HUES64 (cell line): ENCODE results near the gene TRIM8.
"Not testable (repeated sequence)": the region's sequence is repeated elsewhere in the genome, so short reads cannot be mapped to it uniquely, and the experiment has no call there.

ENCODE experiments used
- H3K27ac ChIP-seq: 2 replicates; pipeline ENCODE4 v1.7.0; 2013; ENCODE audit warnings: low read depth, low read length, inconsistent platforms
- H3K27me3 ChIP-seq: 2 replicates; pipeline ENCODE4 v1.6.1; 2013; ENCODE audit warnings: mild to moderate bottlenecking, low read length; ENCODE audit not compliant: insufficient read depth
- H3K36me3 ChIP-seq: 2 replicates; pipeline ENCODE4 v1.6.1; 2013; ENCODE audit warnings: mild to moderate bottlenecking, low read length; ENCODE audit not compliant: insufficient read depth
- H3K4me1 ChIP-seq: 2 replicates; pipeline ENCODE4 v1.6.1; 2013; ENCODE audit warnings: mild to moderate bottlenecking, low read length, moderate library complexity; ENCODE audit not compliant: insufficient read depth
- H3K4me3 ChIP-seq: 2 replicates; pipeline ENCODE4 v1.5.1; 2013; ENCODE audit warnings: mild to moderate bottlenecking, low read length, moderate library complexity
- H3K9ac ChIP-seq: 2 replicates; pipeline ENCODE4 v1.6.1; 2013; ENCODE audit warnings: mild to moderate bottlenecking, low read depth, low read length
- H3K9me3 ChIP-seq: 2 replicates; pipeline ENCODE4 v1.6.1; 2013; ENCODE audit warnings: low read depth, low read length; ENCODE audit not compliant: insufficient read depth
- WGBS: fragments of 150-250, 120-280 bp; methylation state at CpG from one replicate; pipeline ENCODE4 v1.1.7; 2013; ENCODE audit warnings: missing lambda C conversion rate; 5-methylcytosine and 5-hydroxymethylcytosine counted together

Gene TRIM8

DNA sequence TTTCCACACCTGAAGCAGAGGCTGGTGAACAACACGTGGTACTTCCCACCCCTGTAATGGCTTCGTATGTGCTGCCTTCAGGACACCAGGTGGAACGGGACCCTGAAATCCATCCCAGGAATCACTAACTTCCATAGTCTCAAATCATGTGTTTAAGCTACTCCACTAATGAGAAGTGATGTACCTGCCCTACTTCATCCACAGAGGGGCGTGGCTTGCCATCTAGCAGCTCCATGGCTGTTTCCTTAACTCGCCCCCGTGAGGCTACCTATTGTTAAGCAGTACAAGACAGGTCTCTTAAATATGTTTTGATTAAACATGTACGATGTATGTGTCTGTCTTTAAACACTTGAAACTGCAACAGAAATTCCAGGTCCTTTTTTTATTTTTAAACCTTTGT is 38.1 kb downstream of the TRIM8 start:
- 89% methylated on average over 7 of the region's 7 CpGs for WGBS
- Histone ChIP-seq H3K4me1 (peaks cover 19% of the 10 kb centered on the region), H3K4me3 (no peak overlapping the region), H3K27me3 (no peaks in the 10 kb centered on the region), H3K9ac (no peak overlapping the region), H3K36me3 (peaks cover 22% of the 10 kb centered on the region), H3K27ac (no peak overlapping the region), H3K9me3 (no peaks in the 10 kb centered on the region)

GRCh38 chr10:102682981-102683380 is 38.7 kb downstream of the TRIM8 start:
- Histone ChIP-seq H3K4me1 (peaks cover 14% of the 10 kb centered on the region), H3K9me3 (no peaks in the 10 kb centered on the region), H3K4me3 (no peak overlapping the region), H3K27ac (no peak overlapping the region), H3K27me3 (no peaks in the 10 kb centered on the region), H3K36me3 (peaks cover 25% of the 10 kb centered on the region), H3K9ac (no peak overlapping the region)
- WGBS = 91% methylated on average over 3 of the region's 4 CpGs

- Histone ChIP-seq H3K9me3 (no peaks in the 10 kb centered on the region), H3K27me3 (no peaks in the 10 kb centered on the region), H3K4me3 (no peak overlapping the region), H3K36me3 (peaks cover 27% of the 10 kb centered on the region), H3K27ac (no peak overlapping the region), H3K4me1 (peaks cover 6% of the 10 kb centered on the region), H3K9ac (no peak overlapping the region)
- 97% methylated on average over 5 of the region's 5 CpGs for WGBS
Observed at GRCh38 chr10:102683736-102684135, 39.5 kb downstream of the TRIM8 start.

GRCh38 chr10:102691285-102692066 is 47.2 kb downstream of the TRIM8 start:
- Histone ChIP-seq H3K9ac (no peak overlapping the region), H3K27ac (no peak overlapping the region), H3K27me3 (no peaks in the 10 kb centered on the region), H3K4me3 (no peak overlapping the region), H3K36me3 (peaks cover 26% of the 10 kb centered on the region), H3K4me1 (no peaks in the 10 kb centered on the region), H3K9me3 (no peaks in the 10 kb centered on the region)
- 95% methylated on average over 6 of the region's 8 CpGs for WGBS

GRCh38 chr10:102695401-102695800 is 51.1 kb downstream of the TRIM8 start:
- H3K27ac ChIP-seq, H3K9ac ChIP-seq, H3K9me3 ChIP-seq, H3K27me3 ChIP-seq, H3K4me1 ChIP-seq, H3K4me3 ChIP-seq: not testable (repeated sequence)
- WGBS = 97% methylated on average over 9 of the region's 10 CpGs
- peaks cover 42% of the 10 kb centered on the region for H3K36me3 ChIP-seq

DNA sequence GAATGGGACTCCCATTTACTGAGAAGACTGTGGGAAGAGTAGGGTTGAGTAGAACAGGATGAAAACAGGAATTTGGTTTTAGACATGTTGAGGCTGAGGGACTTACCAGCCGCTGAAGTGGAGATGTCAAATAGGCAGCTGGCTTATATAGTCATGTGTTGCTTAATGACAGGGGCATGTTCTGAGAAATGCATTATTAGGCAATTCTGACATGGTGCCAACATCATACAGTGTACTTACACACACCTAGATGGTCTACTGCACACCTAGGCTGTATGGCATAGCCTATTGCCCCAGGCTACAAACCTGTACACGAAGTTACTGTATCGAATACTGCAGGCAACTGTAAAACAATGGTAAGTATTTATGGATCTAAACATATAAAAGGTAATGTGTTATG is 52.5 kb downstream of the TRIM8 start:
- no peaks in the 10 kb centered on the region for H3K4me1 ChIP-seq
- no peaks in the 10 kb centered on the region for H3K27me3 ChIP-seq
- no peak overlapping the region for H3K4me3 ChIP-seq
- no peak overlapping the region for H3K27ac ChIP-seq
- whole genome bisulfite sequencing = over 99% methylated on average over 3 of the region's 3 CpGs
- peaks cover 42% of the 10 kb centered on the region for H3K36me3 ChIP-seq
- no peaks in the 10 kb centered on the region for H3K9me3 ChIP-seq
- H3K9ac ChIP-seq = no peak overlapping the region

GRCh38 chr10:102698894-102699293 is 54.6 kb downstream of the TRIM8 start:
- Histone ChIP-seq H3K4me3 (no peak overlapping the region), H3K4me1 (no peaks in the 10 kb centered on the region), H3K9me3 (no peaks in the 10 kb centered on the region), H3K27ac (no peak overlapping the region), H3K36me3 (peaks cover 34% of the 10 kb centered on the region), H3K27me3 (no peaks in the 10 kb centered on the region), H3K9ac (no peak overlapping the region)
- WGBS = 98% methylated on average over 1 of the region's 2 CpGs

GRCh38 chr10:102701272-102701671 is 57.0 kb downstream of the TRIM8 start:
- Histone ChIP-seq H3K9me3 (no peaks in the 10 kb centered on the region), H3K4me1 (no peaks in the 10 kb centered on the region), H3K36me3 (peaks cover 31% of the 10 kb centered on the region), H3K9ac (no peak overlapping the region), H3K27me3 (no peaks in the 10 kb centered on the region), H3K4me3 (no peak overlapping the region), H3K27ac (no peak overlapping the region)
- WGBS = 100% methylated on average over 2 of the region's 3 CpGs

GRCh38 chr10:102701796-102702195 is 57.5 kb downstream of the TRIM8 start:
- Histone ChIP-seq H3K27me3 (no peaks in the 10 kb centered on the region), H3K4me1 (no peaks in the 10 kb centered on the region), H3K9ac (no peak overlapping the region), H3K27ac (no peak overlapping the region), H3K36me3 (peaks cover 27% of the 10 kb centered on the region), H3K4me3 (no peak overlapping the region), H3K9me3 (no peaks in the 10 kb centered on the region)
- 100% methylated on average over 1 of the region's 3 CpGs for WGBS

DNA sequence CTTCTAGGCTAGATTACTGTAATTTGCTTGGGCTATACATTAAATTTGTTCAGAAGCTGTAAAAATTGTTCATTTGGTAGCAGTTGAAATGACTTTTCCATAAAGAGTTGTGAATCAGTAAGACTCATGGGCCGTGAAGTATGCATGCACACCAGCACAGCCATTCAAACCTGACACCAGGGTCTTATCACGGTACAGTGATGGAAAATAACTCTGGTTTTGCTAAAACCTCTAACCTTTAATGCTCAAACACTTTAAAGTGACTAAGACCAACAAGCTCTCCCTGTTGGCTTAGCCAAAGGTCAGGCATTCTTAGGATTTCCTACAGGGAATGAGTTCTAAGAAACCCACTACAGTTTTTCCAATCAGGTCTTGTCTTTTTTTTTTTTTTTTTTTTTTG is 58.5 kb downstream of the TRIM8 start:
- no peak overlapping the region for H3K27ac ChIP-seq
- no peak overlapping the region for H3K4me3 ChIP-seq
- H3K27me3 ChIP-seq = no peaks in the 10 kb centered on the region
- H3K9ac ChIP-seq = no peak overlapping the region
- H3K36me3 ChIP-seq = peaks cover 24% of the 10 kb centered on the region
- no peaks in the 10 kb centered on the region for H3K9me3 ChIP-seq
- WGBS = 97% methylated on average over 2 of the region's 2 CpGs
- H3K4me1 ChIP-seq = no peaks in the 10 kb centered on the region

DNA sequence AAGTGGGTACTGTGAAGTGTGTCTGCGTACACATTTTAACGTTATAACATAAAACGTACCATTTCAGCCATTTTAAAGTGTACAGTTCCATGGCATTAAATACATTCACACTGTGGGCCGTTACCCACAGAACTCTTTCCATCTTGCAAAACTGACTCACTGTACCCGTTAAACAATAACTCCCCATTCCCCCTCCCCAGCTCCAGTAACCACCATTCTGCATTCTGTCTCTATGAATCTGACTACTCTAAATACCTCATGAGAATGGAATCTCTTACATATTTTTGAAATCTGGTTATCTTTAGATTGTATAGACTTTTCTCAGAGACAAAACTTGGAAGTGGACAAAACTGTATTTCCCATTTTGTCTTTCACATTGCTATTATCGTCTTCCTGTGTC is 60.6 kb downstream of the TRIM8 start:
- no peaks in the 10 kb centered on the region for H3K9me3 ChIP-seq
- whole genome bisulfite sequencing = 97% methylated on average over 6 of the region's 6 CpGs
- H3K27ac ChIP-seq = no peak overlapping the region
- no peaks in the 10 kb centered on the region for H3K4me1 ChIP-seq
- H3K27me3 ChIP-seq = no peaks in the 10 kb centered on the region
- no peak overlapping the region for H3K9ac ChIP-seq
- peaks cover 4% of the 10 kb centered on the region for H3K36me3 ChIP-seq
- H3K4me3 ChIP-seq = no peak overlapping the region

GRCh38 chr10:102705531-102705930 is 61.3 kb downstream of the TRIM8 start:
- no peaks in the 10 kb centered on the region for H3K27me3 ChIP-seq
- peaks cover 4% of the 10 kb centered on the region for H3K36me3 ChIP-seq
- H3K4me1 ChIP-seq = peaks cover 3% of the 10 kb centered on the region; the same call in 1 of the 2 replicates
- H3K4me3 ChIP-seq = no peak overlapping the region
- no peak overlapping the region for H3K9ac ChIP-seq
- 99% methylated on average over 2 of the region's 2 CpGs for WGBS
- H3K27ac ChIP-seq = no peak overlapping the region
- H3K9me3 ChIP-seq = no peaks in the 10 kb centered on the region
